Colonic mucosa (tissue), 4 donors: ENCODE measurements around the gene UPK3BL1. TPM values are rescaled to one million over a fixed set of nuclear protein-coding genes. Genes with fewer than 3 reads are reported as not detected.
A peak's percentile ranks its signal among the peaks of the same experiment; 100 is the strongest.
"Not testable (repeated sequence)": the region's sequence is repeated elsewhere in the genome, so short reads cannot be mapped to it uniquely, and the experiment has no call there.

Experiments
- DNase-seq: peaks from one replicate; pipeline ENCODE4 v3.0.0-alpha.2; 2020
- H3K27ac ChIP-seq: fragments of 200-600 bp; one replicate; pipeline ENCODE4 v1.8.0; 2021
- H3K27me3 ChIP-seq: fragments of 200-600 bp; one replicate; pipeline ENCODE4 v1.8.0; 2021
- H3K36me3 ChIP-seq: fragments of 200-600 bp; one replicate; pipeline ENCODE4 v1.8.0; 2021
- H3K4me1 ChIP-seq: fragments of 200-600 bp; one replicate; pipeline ENCODE4 v1.8.0; 2021; ENCODE audit warnings: mild to moderate bottlenecking
- H3K4me3 ChIP-seq: fragments of 200-600 bp; one replicate; pipeline ENCODE4 v1.8.0; 2021
- H3K9ac ChIP-seq, 2 donors: one replicate each; pipeline ENCODE4 v1.7.0; 2013; ENCODE audit warnings: control low read depth in 2 of 2, low read depth in 2 of 2, low read length in 2 of 2
- H3K9me3 ChIP-seq: fragments of 200-600 bp; one replicate; pipeline ENCODE4 v1.8.0; 2021
- intact Hi-C: fragments of 100-400 bp; cut with DNase I; formaldehyde crosslinking; loops from one replicate; pipeline ENCODE4 v1.14.1; 2022
- total RNA-seq, 2 donors: library from RNA; stranded (reverse); fragmentation: NEBNext Ultra II Directional in 1 of 2; extraction: Animal tissue kit (Norgen Biotek cat#: 25700) in 1 of 2; gene quantifications; one replicate each; pipeline ENCODE4 v1.2.1, GENCODE V29; 2021
- donor health status: healthy.
- donor health status: DM: no; HTN: no; CAD: no.
- donor health status: DM: no; HTN: no; CAD: no.

UPK3BL1 gene
- total RNA-seq, 2 donors from 2014 or later, result 9.1 to 21.9 TPM

- H3K9ac ChIP-seq, H3K27me3 ChIP-seq, H3K4me3 ChIP-seq, H3K36me3 ChIP-seq, H3K9me3 ChIP-seq, H3K4me1 ChIP-seq, H3K27ac ChIP-seq, DNase-seq, intact Hi-C loops: not testable (repeated sequence)
These were observed 28.3 kb downstream of the UPK3BL1 start for GRCh38 chr7:102614346-102614697.

GRCh38 chr7:102613575-102614345 is 28.8 kb downstream of the UPK3BL1 start:
- H3K27me3 ChIP-seq, H3K36me3 ChIP-seq, H3K4me3 ChIP-seq, H3K9me3 ChIP-seq, H3K9ac ChIP-seq, H3K27ac ChIP-seq, H3K4me1 ChIP-seq, intact Hi-C loops: not testable (repeated sequence)
- peak; percentile 24 for DNase-seq

- H3K4me1 ChIP-seq, H3K4me3 ChIP-seq, H3K27me3 ChIP-seq, H3K9ac ChIP-seq, H3K9me3 ChIP-seq, H3K27ac ChIP-seq, intact Hi-C loops, H3K36me3 ChIP-seq: not testable (repeated sequence)
- peak; percentile 21 for DNase-seq
These were observed 30.8 kb downstream of the UPK3BL1 start for GRCh38 chr7:102611675-102612325.

GRCh38 chr7:102611013-102611674 is 31.4 kb downstream of the UPK3BL1 start:
- not testable (repeated sequence) for H3K9ac ChIP-seq

GRCh38 chr7:102610441-102610840 is 32.1 kb downstream of the UPK3BL1 start:
- H3K9me3 ChIP-seq, H3K4me1 ChIP-seq, intact Hi-C loops, H3K36me3 ChIP-seq, DNase-seq, H3K27me3 ChIP-seq, H3K9ac ChIP-seq, H3K4me3 ChIP-seq, H3K27ac ChIP-seq: not testable (repeated sequence)

More at GRCh38 chr7:102611013-102611674, 31.4 kb downstream of the UPK3BL1 start:
- H3K27me3 ChIP-seq, intact Hi-C loops, H3K4me3 ChIP-seq, H3K27ac ChIP-seq, H3K36me3 ChIP-seq, H3K9me3 ChIP-seq, H3K4me1 ChIP-seq, DNase-seq: not testable (repeated sequence)

GRCh38 chr7:102609734-102610133 is 32.9 kb downstream of the UPK3BL1 start:
- H3K27ac ChIP-seq, H3K27me3 ChIP-seq, H3K36me3 ChIP-seq, H3K4me3 ChIP-seq, intact Hi-C loops, H3K9ac ChIP-seq, H3K9me3 ChIP-seq, H3K4me1 ChIP-seq: not testable (repeated sequence)
- DNase-seq, result peak; percentile 9

GRCh38 chr7:102606848-102607247 is 35.7 kb downstream of the UPK3BL1 start:
- intact Hi-C loops, H3K36me3 ChIP-seq, H3K9me3 ChIP-seq, H3K27me3 ChIP-seq, H3K4me3 ChIP-seq, H3K4me1 ChIP-seq, DNase-seq, H3K9ac ChIP-seq, H3K27ac ChIP-seq: not testable (repeated sequence)

- DNase-seq, H3K9me3 ChIP-seq, H3K36me3 ChIP-seq, intact Hi-C loops, H3K9ac ChIP-seq, H3K4me1 ChIP-seq, H3K4me3 ChIP-seq, H3K27ac ChIP-seq, H3K27me3 ChIP-seq: not testable (repeated sequence)
These were observed 38.0 kb downstream of the UPK3BL1 start for GRCh38 chr7:102604431-102605145.

- H3K4me1 ChIP-seq, H3K9ac ChIP-seq, H3K9me3 ChIP-seq, H3K36me3 ChIP-seq, intact Hi-C loops, H3K4me3 ChIP-seq, H3K27me3 ChIP-seq, DNase-seq, H3K27ac ChIP-seq: not testable (repeated sequence)
These were observed 40.3 kb downstream of the UPK3BL1 start for GRCh38 chr7:102602317-102602716.

GRCh38 chr7:102599699-102600098 is 42.9 kb downstream of the UPK3BL1 start:
- H3K4me1 ChIP-seq, H3K27me3 ChIP-seq, H3K9ac ChIP-seq, H3K4me3 ChIP-seq, H3K36me3 ChIP-seq, H3K9me3 ChIP-seq, DNase-seq, H3K27ac ChIP-seq, intact Hi-C loops: not testable (repeated sequence)

- H3K27ac ChIP-seq, DNase-seq, H3K9me3 ChIP-seq, H3K4me3 ChIP-seq, H3K4me1 ChIP-seq, H3K9ac ChIP-seq, H3K27me3 ChIP-seq, intact Hi-C loops, H3K36me3 ChIP-seq: not testable (repeated sequence)
These were observed 46.6 kb downstream of the UPK3BL1 start for GRCh38 chr7:102596036-102596435.

GRCh38 chr7:102593637-102594334 is 48.8 kb downstream of the UPK3BL1 start:
- DNase-seq, H3K9ac ChIP-seq, H3K27ac ChIP-seq, H3K4me3 ChIP-seq, intact Hi-C loops, H3K4me1 ChIP-seq, H3K36me3 ChIP-seq, H3K27me3 ChIP-seq, H3K9me3 ChIP-seq: not testable (repeated sequence)
